ENCODE data around the gene ACSM2A.
"Not testable (repeated sequence)": the region's sequence is repeated elsewhere in the genome, so short reads cannot be mapped to it uniquely, and the experiment has no call there.

- not testable (repeated sequence) for TF ChIP-seq CTCF, POLR2A (IDR thresholded peaks at IDR 0.05)
These were observed at the start of gene ACSM2A for GRCh38 chr16:20451364-20451763.
